DND-41 (cell line): ENCODE results near the gene SKIDA1.

Experiments
- EZH2 ChIP-seq: IDR thresholded peaks from 3 replicates; pipeline ENCODE4 v1.6.1; 2012; ENCODE audit warnings: borderline replicate concordance, low read depth, mild to moderate bottlenecking, moderate library complexity, low read length, inconsistent platforms; ENCODE audit not compliant: severe bottlenecking
- TF ChIP-seq, protein P1 (sequence below): IDR thresholded peaks from 2 replicates; pipeline ENCODE4 v1.5.1; 2012; ENCODE audit warnings: borderline replicate concordance, low read length, moderate library complexity, mild to moderate bottlenecking; ENCODE audit not compliant: poor library complexity, severe bottlenecking; ENCODE audit errors: extremely low read depth

DNA sequence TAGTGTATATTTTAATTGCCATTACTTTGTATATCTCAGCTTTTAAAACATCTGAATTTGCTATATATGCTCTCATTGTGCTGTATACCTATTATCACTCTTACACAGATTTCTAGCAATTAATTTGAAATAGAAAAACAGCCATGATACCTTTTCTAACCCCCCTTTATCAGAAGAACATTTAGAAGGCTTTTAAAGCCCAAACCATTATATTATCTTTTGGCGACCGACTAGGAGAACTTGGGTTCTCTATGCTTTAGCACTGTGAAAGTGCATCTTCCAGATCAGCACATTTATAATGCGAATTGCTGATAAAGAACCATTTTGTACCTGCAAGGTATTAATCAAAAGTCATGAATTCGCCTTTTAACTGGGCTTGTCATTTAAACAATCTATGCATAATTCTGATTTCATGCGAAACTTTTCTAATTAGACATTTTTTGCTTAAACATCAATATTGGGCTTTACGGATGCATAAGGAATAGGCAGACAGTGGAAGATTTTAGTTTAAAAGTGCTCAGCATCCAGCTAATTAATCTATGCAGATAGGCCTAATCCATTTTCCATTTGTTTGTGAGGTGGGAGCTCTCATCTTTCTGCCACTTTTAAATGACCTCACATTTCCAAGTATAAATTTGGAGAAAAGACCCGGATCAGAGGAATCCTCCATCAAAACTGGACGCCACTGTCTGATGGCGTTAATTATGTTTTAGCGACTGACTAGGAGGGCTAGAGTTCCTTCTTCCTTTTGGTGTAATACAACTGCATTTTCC is 7.4 kb upstream of the SKIDA1 start:
- TF ChIP-seq, protein P1, sequence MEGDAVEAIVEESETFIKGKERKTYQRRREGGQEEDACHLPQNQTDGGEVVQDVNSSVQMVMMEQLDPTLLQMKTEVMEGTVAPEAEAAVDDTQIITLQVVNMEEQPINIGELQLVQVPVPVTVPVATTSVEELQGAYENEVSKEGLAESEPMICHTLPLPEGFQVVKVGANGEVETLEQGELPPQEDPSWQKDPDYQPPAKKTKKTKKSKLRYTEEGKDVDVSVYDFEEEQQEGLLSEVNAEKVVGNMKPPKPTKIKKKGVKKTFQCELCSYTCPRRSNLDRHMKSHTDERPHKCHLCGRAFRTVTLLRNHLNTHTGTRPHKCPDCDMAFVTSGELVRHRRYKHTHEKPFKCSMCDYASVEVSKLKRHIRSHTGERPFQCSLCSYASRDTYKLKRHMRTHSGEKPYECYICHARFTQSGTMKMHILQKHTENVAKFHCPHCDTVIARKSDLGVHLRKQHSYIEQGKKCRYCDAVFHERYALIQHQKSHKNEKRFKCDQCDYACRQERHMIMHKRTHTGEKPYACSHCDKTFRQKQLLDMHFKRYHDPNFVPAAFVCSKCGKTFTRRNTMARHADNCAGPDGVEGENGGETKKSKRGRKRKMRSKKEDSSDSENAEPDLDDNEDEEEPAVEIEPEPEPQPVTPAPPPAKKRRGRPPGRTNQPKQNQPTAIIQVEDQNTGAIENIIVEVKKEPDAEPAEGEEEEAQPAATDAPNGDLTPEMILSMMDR = no peak
- no peak for TF ChIP-seq EZH2
